Keratinocyte (primary cell): ENCODE measurements around the gene ZNF345.

Experiments
- EZH2 ChIP-seq: IDR thresholded peaks from one replicate; pipeline ENCODE4 v1.6.1; 2012; ENCODE audit warnings: inconsistent platforms, mild to moderate bottlenecking, low read length, moderate library complexity
- TF ChIP-seq, protein P1 (sequence below), 3 experiments: IDR thresholded peaks in 1 of 3; conservative IDR thresholded peaks in 1 of 3; optimal IDR thresholded peaks in 1 of 3; 2 replicates in 2 of 3; 3 replicates in 1 of 3; pipeline versions ENCODE3 to v1.5.1; 2011; ENCODE audit warnings: low read length in 3 of 3, mild to moderate bottlenecking in 3 of 3, moderate library complexity in 2 of 3, control low read depth in 1 of 3, inconsistent platforms in 1 of 3; ENCODE audit not compliant: insufficient read depth in 2 of 3; ENCODE audit errors: extremely low read depth in 1 of 3

DNA sequence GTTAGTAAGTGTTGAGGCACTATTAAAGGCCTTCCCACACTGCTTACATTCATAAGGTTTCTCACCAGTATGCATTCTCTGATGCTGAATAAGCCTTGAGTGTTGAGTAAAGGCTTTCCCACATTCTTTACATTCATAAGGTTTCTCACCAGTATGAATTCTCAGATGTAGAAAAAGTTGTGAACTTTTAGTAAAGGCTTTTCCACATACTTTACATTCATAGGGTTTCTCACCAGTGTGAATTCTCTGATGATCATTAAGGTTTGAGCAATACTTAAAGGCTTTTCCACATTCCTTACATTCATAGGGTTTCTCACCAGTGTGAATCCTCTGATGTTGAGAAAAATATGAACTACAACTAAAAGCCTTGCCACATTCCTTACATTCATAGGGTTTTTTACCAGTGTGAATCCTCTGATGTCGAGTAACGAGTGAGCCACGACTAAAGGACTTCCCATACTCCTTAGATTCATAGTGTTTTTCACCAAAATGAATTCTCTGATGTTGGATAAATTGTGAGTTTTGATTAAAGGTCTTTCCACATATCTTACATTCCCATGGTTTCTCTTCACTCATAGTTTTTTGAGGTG, 41.2 kb downstream of the ZNF345 start:
- TF ChIP-seq, protein P1, sequence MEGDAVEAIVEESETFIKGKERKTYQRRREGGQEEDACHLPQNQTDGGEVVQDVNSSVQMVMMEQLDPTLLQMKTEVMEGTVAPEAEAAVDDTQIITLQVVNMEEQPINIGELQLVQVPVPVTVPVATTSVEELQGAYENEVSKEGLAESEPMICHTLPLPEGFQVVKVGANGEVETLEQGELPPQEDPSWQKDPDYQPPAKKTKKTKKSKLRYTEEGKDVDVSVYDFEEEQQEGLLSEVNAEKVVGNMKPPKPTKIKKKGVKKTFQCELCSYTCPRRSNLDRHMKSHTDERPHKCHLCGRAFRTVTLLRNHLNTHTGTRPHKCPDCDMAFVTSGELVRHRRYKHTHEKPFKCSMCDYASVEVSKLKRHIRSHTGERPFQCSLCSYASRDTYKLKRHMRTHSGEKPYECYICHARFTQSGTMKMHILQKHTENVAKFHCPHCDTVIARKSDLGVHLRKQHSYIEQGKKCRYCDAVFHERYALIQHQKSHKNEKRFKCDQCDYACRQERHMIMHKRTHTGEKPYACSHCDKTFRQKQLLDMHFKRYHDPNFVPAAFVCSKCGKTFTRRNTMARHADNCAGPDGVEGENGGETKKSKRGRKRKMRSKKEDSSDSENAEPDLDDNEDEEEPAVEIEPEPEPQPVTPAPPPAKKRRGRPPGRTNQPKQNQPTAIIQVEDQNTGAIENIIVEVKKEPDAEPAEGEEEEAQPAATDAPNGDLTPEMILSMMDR (optimal IDR thresholded peaks at IDR 0.05 in 1 of 3, IDR thresholded peaks at IDR 0.05 in 1 of 3, conservative IDR thresholded peaks at IDR 0.05 in 1 of 3; ENCODE audit: extremely low read depth in 1 of 3, insufficient read depth in 2 of 3, low read length in 3 of 3): no peak
- no peak for TF ChIP-seq EZH2
